ENCODE measurements around the gene TP53I11.

TP53I11 gene

GRCh38 chr11:44950625-44951476 lies at the start of gene TP53I11:
Gene TP53I11, minus strand, starts transcription at chr11:44950883. Its CDS starts 12,548 bp downstream, at chr11:44938335.
- DNase-seq: peak in 33 of 51 donors; percentile 7 to 78 (median 36)

- DNase-seq: no peak
These were observed 48.4 kb upstream of the TP53I11 start for GRCh38 chr11:44999068-44999467.

GRCh38 chr11:44998051-44998450 lies 47.4 kb upstream of the TP53I11 start:
- no peak for DNase-seq

GRCh38 chr11:44997566-44997965 lies 46.9 kb upstream of the TP53I11 start:
- no peak for DNase-seq

GRCh38 chr11:44994753-44995152 lies 44.1 kb upstream of the TP53I11 start:
- DNase-seq: no peak

- DNase-seq: no peak
These were observed 43.5 kb upstream of the TP53I11 start for GRCh38 chr11:44993971-44994704.

- no peak for DNase-seq
These were observed 42.1 kb upstream of the TP53I11 start for GRCh38 chr11:44992774-44993173.

GRCh38 chr11:44992181-44992582 lies 41.5 kb upstream of the TP53I11 start:
- peak in 2 of 51 donors; percentile 9 to 23 for DNase-seq

- no peak for DNase-seq
These were observed 40.0 kb upstream of the TP53I11 start for GRCh38 chr11:44990665-44991064.

GRCh38 chr11:44989831-44990566 lies 39.3 kb upstream of the TP53I11 start:
- peak in 1 of 51 donors; percentile 9 for DNase-seq

- no peak for DNase-seq
These were observed 38.4 kb upstream of the TP53I11 start for GRCh38 chr11:44988981-44989635.

GRCh38 chr11:44988111-44988510 lies 37.4 kb upstream of the TP53I11 start:
- DNase-seq: no peak

GRCh38 chr11:44987506-44987905 lies 36.8 kb upstream of the TP53I11 start:
- DNase-seq: no peak

GRCh38 chr11:44986315-44986714 lies 35.6 kb upstream of the TP53I11 start:
- no peak for DNase-seq

GRCh38 chr11:44985721-44986120 lies 35.0 kb upstream of the TP53I11 start:
- DNase-seq: no peak

GRCh38 chr11:44983786-44984185 lies 33.1 kb upstream of the TP53I11 start:
- DNase-seq: no peak

- no peak for DNase-seq
These were observed 31.9 kb upstream of the TP53I11 start for GRCh38 chr11:44982496-44983062.

GRCh38 chr11:44980533-44981427 lies 30.1 kb upstream of the TP53I11 start:
- no peak for DNase-seq

- peak in 1 of 51 donors; percentile 14 for DNase-seq
These were observed 29.1 kb upstream of the TP53I11 start for GRCh38 chr11:44979543-44980399.

Data from hypothalamus (tissue), 51 donors.